Measurements from ENCODE around the gene TMEM82.

The TMEM82 gene

DNA sequence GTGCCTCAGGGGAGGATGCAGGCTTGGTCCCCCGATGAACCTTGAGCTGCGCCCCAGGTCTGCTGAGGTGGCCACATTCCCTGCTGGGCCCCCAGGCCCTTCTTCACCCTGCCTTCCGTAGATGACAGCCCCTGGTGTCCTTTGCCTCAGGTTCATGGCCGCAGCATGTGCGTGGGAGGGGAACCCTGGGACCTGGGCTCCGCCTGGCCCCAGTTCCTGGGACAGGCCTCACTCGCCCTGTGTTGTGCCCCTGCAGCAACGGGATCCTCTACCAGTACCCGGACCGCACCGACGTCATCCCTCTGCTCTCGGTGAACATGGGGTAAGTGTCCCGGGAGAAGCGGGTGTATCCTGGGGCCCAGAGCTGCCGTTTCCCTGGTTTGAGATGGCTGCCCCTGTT lies 11.4 kb upstream of the TMEM82 start:
- H3K36me3 ChIP-seq: peaks cover 85% of the 10 kb centered on the region

DNA sequence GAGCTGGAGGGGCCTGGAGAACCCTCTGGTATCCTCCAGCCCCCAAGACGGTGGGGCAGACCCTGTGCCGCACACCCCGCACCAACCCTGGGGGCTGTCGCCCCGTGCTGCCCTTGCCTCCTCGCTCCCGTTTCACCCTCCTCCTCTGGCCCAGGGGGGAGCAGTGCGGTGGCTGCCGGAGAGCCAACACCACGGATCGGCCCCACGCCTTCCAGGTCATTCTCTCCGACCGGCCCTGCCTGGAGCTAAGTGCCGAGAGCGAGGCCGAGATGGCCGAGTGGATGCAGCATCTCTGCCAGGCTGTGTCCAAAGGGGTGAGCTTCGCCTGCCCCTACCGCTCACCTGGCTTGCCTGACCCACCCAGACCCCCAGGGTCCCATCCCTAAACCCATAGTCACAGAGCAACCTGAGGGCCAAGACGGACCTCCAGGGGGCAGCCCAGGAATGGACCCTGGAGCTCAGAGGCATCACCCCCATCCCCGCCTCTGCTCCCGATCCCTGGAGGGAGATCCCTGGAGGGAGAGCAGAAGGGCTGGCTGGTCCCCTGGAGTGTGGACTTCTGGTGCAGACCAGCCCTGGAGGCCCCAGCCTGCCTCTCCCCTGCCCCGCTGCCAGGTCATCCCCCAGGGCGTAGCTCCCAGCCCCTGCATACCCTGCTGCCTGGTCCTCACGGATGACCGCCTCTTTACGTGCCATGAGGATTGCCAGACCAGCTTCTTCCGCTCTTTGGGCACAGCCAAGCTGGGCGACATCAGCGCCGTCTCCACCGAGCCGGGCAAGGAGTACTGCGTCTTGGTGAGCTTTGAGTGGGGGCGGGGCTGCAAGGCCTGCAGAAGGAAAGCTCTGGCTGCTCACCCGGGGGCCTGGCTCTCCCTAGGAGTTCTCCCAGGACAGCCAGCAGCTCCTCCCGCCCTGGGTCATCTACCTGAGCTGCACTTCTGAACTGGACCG lies 10.3 kb upstream of the TMEM82 start:
- Histone ChIP-seq H3K27me3 (ENCODE audit: insufficient read depth, low read depth, severe bottlenecking) (no peaks in the 10 kb centered on the region), H3K9me3 (ENCODE audit: severe bottlenecking) (no peaks in the 10 kb centered on the region), H3K27ac (no peak overlapping the region), H3K4me3 (ENCODE audit: low read depth, low read length) (no peak overlapping the region), H3K36me3 (peaks cover 74% of the 10 kb centered on the region)
- TF ChIP-seq, protein P1, sequence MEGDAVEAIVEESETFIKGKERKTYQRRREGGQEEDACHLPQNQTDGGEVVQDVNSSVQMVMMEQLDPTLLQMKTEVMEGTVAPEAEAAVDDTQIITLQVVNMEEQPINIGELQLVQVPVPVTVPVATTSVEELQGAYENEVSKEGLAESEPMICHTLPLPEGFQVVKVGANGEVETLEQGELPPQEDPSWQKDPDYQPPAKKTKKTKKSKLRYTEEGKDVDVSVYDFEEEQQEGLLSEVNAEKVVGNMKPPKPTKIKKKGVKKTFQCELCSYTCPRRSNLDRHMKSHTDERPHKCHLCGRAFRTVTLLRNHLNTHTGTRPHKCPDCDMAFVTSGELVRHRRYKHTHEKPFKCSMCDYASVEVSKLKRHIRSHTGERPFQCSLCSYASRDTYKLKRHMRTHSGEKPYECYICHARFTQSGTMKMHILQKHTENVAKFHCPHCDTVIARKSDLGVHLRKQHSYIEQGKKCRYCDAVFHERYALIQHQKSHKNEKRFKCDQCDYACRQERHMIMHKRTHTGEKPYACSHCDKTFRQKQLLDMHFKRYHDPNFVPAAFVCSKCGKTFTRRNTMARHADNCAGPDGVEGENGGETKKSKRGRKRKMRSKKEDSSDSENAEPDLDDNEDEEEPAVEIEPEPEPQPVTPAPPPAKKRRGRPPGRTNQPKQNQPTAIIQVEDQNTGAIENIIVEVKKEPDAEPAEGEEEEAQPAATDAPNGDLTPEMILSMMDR (IDR thresholded peaks at IDR 0.05; ENCODE audit: low read depth, low read length): no peak
- no peak for DNase-seq

More for the DNA sequence above, 11.4 kb upstream of the TMEM82 start:
- DNase-seq: no peak
- H3K27ac ChIP-seq: no peak overlapping the region
- H3K9me3 ChIP-seq (ENCODE audit: severe bottlenecking): no peaks in the 10 kb centered on the region
- TF ChIP-seq, protein P1 (IDR thresholded peaks at IDR 0.05; ENCODE audit: low read depth, low read length): no peak
- no peak overlapping the region for H3K4me3 ChIP-seq (ENCODE audit: low read depth, low read length)
- no peaks in the 10 kb centered on the region for H3K27me3 ChIP-seq (ENCODE audit: insufficient read depth, low read depth, severe bottlenecking)

DNA sequence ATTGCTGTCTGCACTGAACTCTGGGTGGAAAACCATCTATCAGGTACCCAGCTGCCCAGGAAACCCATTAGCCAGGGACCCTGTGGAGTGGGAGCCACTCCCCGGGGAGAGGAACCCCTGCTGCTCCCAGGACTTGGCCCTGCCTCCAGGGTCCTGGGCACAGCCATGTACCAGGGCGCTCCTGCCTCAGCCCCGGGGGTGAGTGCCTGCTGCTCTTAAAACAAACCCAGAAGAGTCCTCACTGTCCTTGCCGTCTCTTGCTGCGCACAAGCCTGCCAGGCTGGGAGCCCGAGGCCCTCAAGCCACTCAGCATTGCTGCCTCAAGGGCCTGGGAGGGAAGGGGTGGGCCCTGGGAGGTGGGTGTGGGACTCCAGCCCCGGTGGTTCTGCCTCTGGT lies 9.6 kb upstream of the TMEM82 start:
- no peak overlapping the region for H3K4me3 ChIP-seq (ENCODE audit: low read depth, low read length)
- DNase-seq: no peak
- TF ChIP-seq, protein P1 (IDR thresholded peaks at IDR 0.05; ENCODE audit: low read depth, low read length): no peak
- H3K27ac ChIP-seq: no peak overlapping the region
- H3K9me3 ChIP-seq (ENCODE audit: severe bottlenecking): no peaks in the 10 kb centered on the region
- H3K27me3 ChIP-seq (ENCODE audit: insufficient read depth, low read depth, severe bottlenecking): no peaks in the 10 kb centered on the region
- H3K36me3 ChIP-seq: peaks cover 68% of the 10 kb centered on the region

DNA sequence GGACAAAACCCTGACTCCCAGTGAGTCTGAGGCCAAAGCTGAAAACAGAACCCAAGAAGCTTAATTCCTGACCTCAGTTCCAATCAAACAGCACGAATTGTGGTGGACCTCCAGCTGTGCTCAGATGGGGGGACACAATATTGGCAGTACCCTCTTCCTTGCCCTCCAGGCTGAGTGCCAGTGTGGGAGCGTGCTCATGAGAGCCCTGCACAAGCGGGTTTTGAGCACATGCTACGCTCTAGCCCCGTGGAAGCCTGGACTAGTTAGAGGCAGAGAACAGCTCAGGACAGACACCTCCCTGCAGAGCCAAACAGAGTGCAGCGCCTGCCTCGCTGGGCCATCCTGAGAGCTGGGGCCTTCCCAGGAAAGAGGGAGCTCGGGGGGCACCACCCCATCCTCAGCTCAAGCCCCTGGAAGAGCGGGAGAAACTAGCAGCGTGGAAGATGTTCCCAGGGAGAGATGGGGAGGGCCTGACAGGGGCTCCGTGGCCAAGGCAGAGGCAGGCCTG lies 9.0 kb upstream of the TMEM82 start:
- H3K4me3 ChIP-seq (ENCODE audit: low read depth, low read length): no peak overlapping the region
- H3K36me3 ChIP-seq: peaks cover 62% of the 10 kb centered on the region
- no peaks in the 10 kb centered on the region for H3K9me3 ChIP-seq (ENCODE audit: severe bottlenecking)
- DNase-seq: no peak
- no peaks in the 10 kb centered on the region for H3K27me3 ChIP-seq (ENCODE audit: insufficient read depth, low read depth, severe bottlenecking)
- no peak overlapping the region for H3K27ac ChIP-seq
- TF ChIP-seq, protein P1 (IDR thresholded peaks at IDR 0.05; ENCODE audit: low read depth, low read length): no peak

DNA sequence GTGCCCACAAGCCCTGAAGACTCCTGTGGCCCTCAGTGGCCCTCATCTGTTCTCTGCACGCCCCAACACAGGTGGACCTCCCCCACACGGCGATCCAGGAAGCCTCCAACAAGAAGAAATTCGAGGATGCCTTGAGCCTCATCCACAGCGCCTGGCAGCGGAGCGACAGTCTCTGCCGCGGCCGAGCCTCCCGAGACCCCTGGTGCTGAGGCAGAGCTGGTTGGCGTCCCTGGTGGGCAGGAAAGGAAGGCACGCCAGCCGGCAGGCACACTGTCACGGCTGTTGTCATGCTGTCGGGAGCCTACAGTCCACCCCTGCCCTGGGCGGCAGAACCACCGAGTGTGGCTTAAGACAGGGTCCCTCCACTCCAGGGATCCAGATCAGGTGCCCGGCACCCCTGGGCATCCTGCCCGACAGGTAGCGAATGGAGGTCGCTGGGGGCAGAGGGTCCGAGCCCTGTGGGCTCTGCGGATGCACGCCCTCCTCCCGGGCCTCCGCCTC lies 8.5 kb upstream of the TMEM82 start:
- Histone ChIP-seq H3K27ac (no peak overlapping the region), H3K27me3 (ENCODE audit: insufficient read depth, low read depth, severe bottlenecking) (no peaks in the 10 kb centered on the region), H3K9me3 (ENCODE audit: severe bottlenecking) (no peaks in the 10 kb centered on the region), H3K36me3 (peaks cover 57% of the 10 kb centered on the region), H3K4me3 (ENCODE audit: low read depth, low read length) (no peak overlapping the region)
- TF ChIP-seq, protein P1 (IDR thresholded peaks at IDR 0.05; ENCODE audit: low read depth, low read length): no peak
- no peak for DNase-seq
